Ascending aorta (tissue), 2 donors: Measurements from ENCODE around the gene KCNMA1. TPM values are rescaled to one million over a fixed set of nuclear protein-coding genes. Genes with fewer than 3 reads are reported as not detected.

Source experiments
- DNase-seq, 2 donors: peaks; one replicate each; pipeline ENCODE4 v3.0.0-alpha.2; 2019; ENCODE audit warnings: low spot score in 2 of 2
- H3K27ac ChIP-seq, 2 donors: fragments of 200-600 bp; sonication (generic); one replicate each; pipeline ENCODE4 v1.5.1; 2016 to 2017; ENCODE audit warnings: mild to moderate bottlenecking in 1 of 2
- H3K27me3 ChIP-seq: fragments of 200-600 bp; sonication (generic); one replicate; pipeline ENCODE4 v1.5.1; 2017
- H3K36me3 ChIP-seq, 2 donors: fragments of 200-600 bp; sonication (generic); one replicate each; pipeline ENCODE4 v1.5.1; 2016
- H3K4me1 ChIP-seq, 2 donors: fragments of 200-600 bp; sonication (generic); one replicate each; pipeline ENCODE4 v1.5.1; 2016 to 2017; ENCODE audit warnings: mild to moderate bottlenecking in 1 of 2
- H3K4me3 ChIP-seq, 2 donors: fragments of 200-600 bp; sonication (generic); one replicate each; pipeline ENCODE4 v1.5.1; 2016 to 2017; ENCODE audit warnings: mild to moderate bottlenecking in 1 of 2
- H3K9me3 ChIP-seq, 2 donors: fragments of 200-600 bp; sonication (generic); one replicate each; pipeline ENCODE4 v1.5.1; 2016
- intact Hi-C: fragments of 100-400 bp; cut with DNase I; formaldehyde crosslinking; loops from one replicate; pipeline ENCODE4 v1.15.1; 2023
- total RNA-seq: library from RNA; depleted of rRNA; stranded (reverse); fragments of >200 nt; gene quantifications from one replicate; pipeline ENCODE4 v1.1.0, GENCODE V29; 2016
- TF ChIP-seq, protein P1 (sequence below), 3 experiments: fragments of 200-600 bp in 2 of 3; fragments of 450-650 bp in 1 of 3; sonication (generic) in 2 of 3; IDR thresholded peaks; one replicate each; pipeline ENCODE4 v1.5.1; 2016 to 2019; ENCODE audit warnings: antibody characterized with exemption in 3 of 3, mild to moderate bottlenecking in 1 of 3, moderate library complexity in 1 of 3

The KCNMA1 gene
- total RNA-seq, 1 donor from 2014 or later = 28.6 TPM

DNA sequence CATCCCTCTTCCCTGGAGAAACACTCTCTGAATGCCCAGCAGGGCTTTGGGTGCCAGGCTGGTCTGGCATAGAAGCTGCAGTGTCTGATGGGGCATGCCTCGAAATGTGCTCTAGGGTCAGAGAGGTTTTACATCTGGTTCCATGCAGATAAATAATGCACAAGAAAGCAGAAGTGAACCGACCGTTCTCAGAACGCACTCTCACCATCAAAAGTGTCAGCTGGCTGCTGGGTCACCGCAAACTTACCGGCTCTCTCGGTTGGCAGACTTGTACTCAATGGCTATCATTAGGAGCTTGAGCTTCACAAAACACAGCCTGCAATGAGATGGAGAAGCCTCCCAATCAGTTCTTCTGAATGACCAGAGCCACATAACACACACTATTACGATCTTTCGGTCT lies 610.0 kb downstream of the KCNMA1 start:
- no peaks in the 10 kb centered on the region for H3K27me3 ChIP-seq
- no peaks in the 10 kb centered on the region for H3K9me3 ChIP-seq
- TF ChIP-seq, protein P1, sequence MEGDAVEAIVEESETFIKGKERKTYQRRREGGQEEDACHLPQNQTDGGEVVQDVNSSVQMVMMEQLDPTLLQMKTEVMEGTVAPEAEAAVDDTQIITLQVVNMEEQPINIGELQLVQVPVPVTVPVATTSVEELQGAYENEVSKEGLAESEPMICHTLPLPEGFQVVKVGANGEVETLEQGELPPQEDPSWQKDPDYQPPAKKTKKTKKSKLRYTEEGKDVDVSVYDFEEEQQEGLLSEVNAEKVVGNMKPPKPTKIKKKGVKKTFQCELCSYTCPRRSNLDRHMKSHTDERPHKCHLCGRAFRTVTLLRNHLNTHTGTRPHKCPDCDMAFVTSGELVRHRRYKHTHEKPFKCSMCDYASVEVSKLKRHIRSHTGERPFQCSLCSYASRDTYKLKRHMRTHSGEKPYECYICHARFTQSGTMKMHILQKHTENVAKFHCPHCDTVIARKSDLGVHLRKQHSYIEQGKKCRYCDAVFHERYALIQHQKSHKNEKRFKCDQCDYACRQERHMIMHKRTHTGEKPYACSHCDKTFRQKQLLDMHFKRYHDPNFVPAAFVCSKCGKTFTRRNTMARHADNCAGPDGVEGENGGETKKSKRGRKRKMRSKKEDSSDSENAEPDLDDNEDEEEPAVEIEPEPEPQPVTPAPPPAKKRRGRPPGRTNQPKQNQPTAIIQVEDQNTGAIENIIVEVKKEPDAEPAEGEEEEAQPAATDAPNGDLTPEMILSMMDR (IDR thresholded peaks at IDR 0.05) = no peak
- H3K36me3 ChIP-seq = no peaks in the 10 kb centered on the region
- H3K27ac ChIP-seq = no peak overlapping the region
- DNase-seq = no peak
- no peak overlapping the region for H3K4me3 ChIP-seq
- H3K4me1 ChIP-seq = no peaks in the 10 kb centered on the region
- intact Hi-C loops = no loop called here

- DNase-seq = no peak
- H3K9me3 ChIP-seq = no peaks in the 10 kb centered on the region
- H3K4me3 ChIP-seq = no peak overlapping the region
- intact Hi-C loops = no loop called here
- TF ChIP-seq, protein P1 (IDR thresholded peaks at IDR 0.05) = no peak
- H3K4me1 ChIP-seq = no peaks in the 10 kb centered on the region
- H3K36me3 ChIP-seq = no peaks in the 10 kb centered on the region
- no peak overlapping the region for H3K27ac ChIP-seq
- no peaks in the 10 kb centered on the region for H3K27me3 ChIP-seq
These were observed 610.5 kb downstream of the KCNMA1 start for GRCh38 chr10:77027141-77027540.

- H3K9me3 ChIP-seq = no peaks in the 10 kb centered on the region
- TF ChIP-seq, protein P1 (IDR thresholded peaks at IDR 0.05) = no peak
- no peaks in the 10 kb centered on the region for H3K27me3 ChIP-seq
- no peaks in the 10 kb centered on the region for H3K36me3 ChIP-seq
- intact Hi-C loops = no loop called here
- H3K27ac ChIP-seq = no peak overlapping the region
- no peak for DNase-seq
- peaks cover 0 to 4% of the 10 kb centered on the region in 2 donors for H3K4me1 ChIP-seq
- no peak overlapping the region for H3K4me3 ChIP-seq
These were observed 611.5 kb downstream of the KCNMA1 start for GRCh38 chr10:77026148-77026547.

- no peak overlapping the region for H3K4me3 ChIP-seq
- TF ChIP-seq, protein P1 (IDR thresholded peaks at IDR 0.05) = no peak
- DNase-seq = no peak
- intact Hi-C loops = no loop called here
- no peaks in the 10 kb centered on the region for H3K27me3 ChIP-seq
- H3K27ac ChIP-seq = no peak overlapping the region
- peaks cover 0 to 9% of the 10 kb centered on the region in 2 donors for H3K4me1 ChIP-seq
- no peaks in the 10 kb centered on the region for H3K9me3 ChIP-seq
- H3K36me3 ChIP-seq = no peaks in the 10 kb centered on the region
These were observed 613.1 kb downstream of the KCNMA1 start for GRCh38 chr10:77024461-77024860.

DNA sequence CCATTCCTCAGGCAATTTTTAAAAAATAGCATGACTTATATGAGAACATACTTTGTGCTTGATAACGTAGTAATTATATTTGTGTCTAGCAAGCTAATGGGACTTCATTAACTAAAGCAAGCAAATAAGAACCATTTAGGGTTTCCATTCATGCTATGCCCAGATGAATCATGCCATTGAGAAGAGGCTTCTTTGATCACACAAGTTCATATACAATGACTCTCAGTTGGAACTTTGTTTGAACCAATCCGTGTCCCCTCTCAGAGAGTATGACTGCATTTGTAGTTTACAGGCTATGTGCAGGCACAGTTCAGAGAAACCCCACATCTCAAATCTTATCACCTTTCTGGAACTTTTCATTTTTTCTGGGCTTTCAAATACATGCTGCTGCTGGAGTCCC lies 614.2 kb downstream of the KCNMA1 start:
- intact Hi-C loops = no loop called here
- no peaks in the 10 kb centered on the region for H3K9me3 ChIP-seq

More for the DNA sequence above, 614.2 kb downstream of the KCNMA1 start:
- Histone ChIP-seq H3K27ac (no peak overlapping the region), H3K27me3 (no peaks in the 10 kb centered on the region), H3K4me1 (peaks cover 0 to 9% of the 10 kb centered on the region in 2 donors), H3K36me3 (peaks cover 0 to 1% of the 10 kb centered on the region in 2 donors), H3K4me3 (no peak overlapping the region)
- TF ChIP-seq, protein P1 (IDR thresholded peaks at IDR 0.05) = no peak
- no peak for DNase-seq
